Activated CD8-positive, alpha-beta memory T cell treated with anti-CD3 and anti-CD28 coated beads, Interleukin-2, amount 50 U/mL, for 1 hour (primary cell): Measurements from ENCODE around the gene WAC.
"Not testable (repeated sequence)": the region's sequence is repeated elsewhere in the genome, so short reads cannot be mapped to it uniquely, and the experiment has no call there.

Experiments
- DNase-seq: peaks from one replicate; pipeline ENCODE4 v3.0.0-alpha.2; 2020; ENCODE audit errors: extremely low read depth

WAC gene

GRCh38 chr10:28532337-28533185, at the start of gene WAC:
TSS of gene WAC (plus strand) at chr10:28533118. CDS start at chr10:28533580, 462 bp downstream.
- DNase-seq: peak; percentile 89

- DNase-seq: no peak
Observed at GRCh38 chr10:28489206-28489605, 43.7 kb upstream of the WAC start.

GRCh38 chr10:28490256-28490865, 42.6 kb upstream of the WAC start:
- not testable (repeated sequence) for DNase-seq

GRCh38 chr10:28492116-28492920, 40.6 kb upstream of the WAC start:
- DNase-seq: no peak

GRCh38 chr10:28494420-28494819, 38.5 kb upstream of the WAC start:
- DNase-seq: no peak

GRCh38 chr10:28495084-28495483, 37.8 kb upstream of the WAC start:
- no peak for DNase-seq

GRCh38 chr10:28496017-28496416, 36.9 kb upstream of the WAC start:
- DNase-seq: no peak

GRCh38 chr10:28496481-28496961, 36.4 kb upstream of the WAC start:
- DNase-seq: no peak

GRCh38 chr10:28497313-28498126, 35.4 kb upstream of the WAC start:
- DNase-seq: no peak

- not testable (repeated sequence) for DNase-seq
Observed at GRCh38 chr10:28500203-28500602, 32.7 kb upstream of the WAC start.

- DNase-seq: no peak
Observed at GRCh38 chr10:28503114-28503513, 29.8 kb upstream of the WAC start.

GRCh38 chr10:28505359-28505959, 27.5 kb upstream of the WAC start:
- DNase-seq: no peak

GRCh38 chr10:28508304-28508925, 24.5 kb upstream of the WAC start:
- DNase-seq: no peak

GRCh38 chr10:28509286-28509685, 23.6 kb upstream of the WAC start:
- DNase-seq: no peak

GRCh38 chr10:28514648-28515047, 18.3 kb upstream of the WAC start:
- no peak for DNase-seq

GRCh38 chr10:28520346-28520745, 12.6 kb upstream of the WAC start:
- no peak for DNase-seq

- DNase-seq: not testable (repeated sequence)
Observed at GRCh38 chr10:28520828-28521227, 12.1 kb upstream of the WAC start.

GRCh38 chr10:28521961-28522360, 11.0 kb upstream of the WAC start:
- DNase-seq: not testable (repeated sequence)

- DNase-seq: no peak
Observed at GRCh38 chr10:28523725-28524252, 9.1 kb upstream of the WAC start.

GRCh38 chr10:28530751-28531150, 2.2 kb upstream of the WAC start:
- DNase-seq: no peak
